ENCODE data around the gene KLK8. TPM values are rescaled to one million over a fixed set of nuclear protein-coding genes. Genes with fewer than 3 reads are reported as not detected.

KLK8 gene
- total RNA-seq, 2 donors from 2014 or later: 2.9 TPM; not detected in 1

GRCh38 chr19:51034704-51035103 is 33.3 kb upstream of the KLK8 start, which contains the start of gene KLK12:
Gene KLK12, minus strand, starts transcription at chr19:51035002. Its CDS starts 381 bp downstream, at chr19:51034621.
- no peak for TF ChIP-seq CTCF (IDR thresholded peaks at IDR 0.05)
- no peaks in the 10 kb centered on the region for H3K27me3 ChIP-seq
- no peaks in the 10 kb centered on the region for H3K36me3 ChIP-seq
- no peak for DNase-seq (ENCODE audit: low spot score)
- no peak within 1 kb of the TSS for H3K4me3 ChIP-seq
- no peak within 1 kb of the TSS for H3K27ac ChIP-seq
- no peaks in the 10 kb centered on the region for H3K4me1 ChIP-seq
- H3K9me3 ChIP-seq: no peaks in the 10 kb centered on the region

- Histone ChIP-seq H3K9me3 (no peaks in the 10 kb centered on the region), H3K27ac (no peak overlapping the region), H3K4me1 (no peaks in the 10 kb centered on the region), H3K4me3 (no peak overlapping the region), H3K36me3 (no peaks in the 10 kb centered on the region), H3K27me3 (no peaks in the 10 kb centered on the region)
- no peak for TF ChIP-seq CTCF (IDR thresholded peaks at IDR 0.05)
- no peak for DNase-seq (ENCODE audit: low spot score)
Measured at GRCh38 chr19:51031880-51032225, 30.4 kb upstream of the KLK8 start.

GRCh38 chr19:51031220-51031879 is 29.9 kb upstream of the KLK8 start:
- Histone ChIP-seq H3K36me3 (no peaks in the 10 kb centered on the region), H3K4me1 (no peaks in the 10 kb centered on the region), H3K9me3 (no peaks in the 10 kb centered on the region), H3K27ac (no peak overlapping the region), H3K27me3 (no peaks in the 10 kb centered on the region), H3K4me3 (no peak overlapping the region)
- no peak for DNase-seq (ENCODE audit: low spot score)
- TF ChIP-seq CTCF (IDR thresholded peaks at IDR 0.05): no peak

GRCh38 chr19:51030631-51031030 is 29.2 kb upstream of the KLK8 start:
- H3K27ac ChIP-seq: no peak overlapping the region
- no peaks in the 10 kb centered on the region for H3K27me3 ChIP-seq
- no peaks in the 10 kb centered on the region for H3K36me3 ChIP-seq
- no peak for TF ChIP-seq CTCF (IDR thresholded peaks at IDR 0.05)
- DNase-seq (ENCODE audit: low spot score): no peak
- H3K4me1 ChIP-seq: no peaks in the 10 kb centered on the region
- no peaks in the 10 kb centered on the region for H3K9me3 ChIP-seq
- no peak overlapping the region for H3K4me3 ChIP-seq

- TF ChIP-seq CTCF (IDR thresholded peaks at IDR 0.05): no peak
- Histone ChIP-seq H3K9me3 (no peaks in the 10 kb centered on the region), H3K36me3 (no peaks in the 10 kb centered on the region), H3K4me1 (no peaks in the 10 kb centered on the region), H3K27ac (no peak overlapping the region), H3K27me3 (no peaks in the 10 kb centered on the region), H3K4me3 (no peak overlapping the region)
- DNase-seq (ENCODE audit: low spot score): no peak
Measured at GRCh38 chr19:51029718-51030117, 28.3 kb upstream of the KLK8 start.

- Histone ChIP-seq H3K36me3 (no peaks in the 10 kb centered on the region), H3K9me3 (no peaks in the 10 kb centered on the region), H3K4me3 (no peak overlapping the region), H3K27me3 (no peaks in the 10 kb centered on the region), H3K27ac (no peak overlapping the region), H3K4me1 (no peaks in the 10 kb centered on the region)
- TF ChIP-seq CTCF (IDR thresholded peaks at IDR 0.05): no peak
- no peak for DNase-seq (ENCODE audit: low spot score)
Measured at GRCh38 chr19:51027873-51028272, 26.5 kb upstream of the KLK8 start.
